ENCODE data around the gene FASTKD1.
"Not testable (repeated sequence)": the region's sequence is repeated elsewhere in the genome, so short reads cannot be mapped to it uniquely, and the experiment has no call there.

The FASTKD1 gene

GRCh38 chr2:169573160-169573973 lies at the start of gene FASTKD1:
FASTKD1 (minus strand) TSS chr2:169573865; CDS start chr2:169572029, 1,836 bp downstream.
- peak; percentile 95 for DNase-seq

- no peak for DNase-seq
These were observed 49.6 kb upstream of the FASTKD1 start for GRCh38 chr2:169623235-169623634.

GRCh38 chr2:169620509-169620908 lies 46.8 kb upstream of the FASTKD1 start:
- no peak for DNase-seq

- DNase-seq: no peak
These were observed 46.3 kb upstream of the FASTKD1 start for GRCh38 chr2:169619946-169620345.

GRCh38 chr2:169615982-169616381 lies 42.3 kb upstream of the FASTKD1 start:
- DNase-seq: not testable (repeated sequence)

- DNase-seq: no peak
These were observed 40.2 kb upstream of the FASTKD1 start for GRCh38 chr2:169613876-169614275.

- DNase-seq: no peak
These were observed 35.6 kb upstream of the FASTKD1 start for GRCh38 chr2:169609264-169609663.

GRCh38 chr2:169599568-169599967 lies 25.9 kb upstream of the FASTKD1 start:
- no peak for DNase-seq

- DNase-seq: no peak
These were observed 25.3 kb upstream of the FASTKD1 start for GRCh38 chr2:169598982-169599381.

GRCh38 chr2:169596546-169596945 lies 22.9 kb upstream of the FASTKD1 start:
- not testable (repeated sequence) for DNase-seq

- no peak for DNase-seq
These were observed 17.1 kb upstream of the FASTKD1 start for GRCh38 chr2:169590804-169591203.

GRCh38 chr2:169585673-169586072 lies 12.0 kb upstream of the FASTKD1 start:
- DNase-seq: no peak

- peak; percentile 92 for DNase-seq
These were observed 10.6 kb upstream of the FASTKD1 start, which contains the start of gene PPIG for GRCh38 chr2:169584005-169584877. PPIG (plus strand) TSS chr2:169584351; CDS start chr2:169604042, 19,691 bp downstream.

GRCh38 chr2:169583518-169583917 lies 9.9 kb upstream of the FASTKD1 start:
- DNase-seq: no peak

GRCh38 chr2:169582552-169583266 lies 9.0 kb upstream of the FASTKD1 start:
- DNase-seq: not testable (repeated sequence)

- DNase-seq: no peak
These were observed 5.4 kb upstream of the FASTKD1 start for GRCh38 chr2:169579044-169579443.

- not testable (repeated sequence) for DNase-seq
These were observed 1.6 kb upstream of the FASTKD1 start for GRCh38 chr2:169575264-169575663.

- not testable (repeated sequence) for DNase-seq
These were observed 874 bp upstream of the FASTKD1 start for GRCh38 chr2:169574539-169574938.

GRCh38 chr2:169573974-169574299 lies 272 bp upstream of the FASTKD1 start:
- DNase-seq: no peak

- no peak for DNase-seq
These were observed 875 bp downstream of the FASTKD1 start for GRCh38 chr2:169572821-169573159.

GRCh38 chr2:169572189-169572588 lies 1.5 kb downstream of the FASTKD1 start:
- DNase-seq: no peak

GRCh38 chr2:169571571-169571970 lies 2.1 kb downstream of the FASTKD1 start:
- no peak for DNase-seq

- DNase-seq: not testable (repeated sequence)
These were observed 2.9 kb downstream of the FASTKD1 start for GRCh38 chr2:169570752-169571151.
